IMR-90 (cell line): Measurements from ENCODE around the gene FAM43B. TPM values are rescaled to one million over a fixed set of nuclear protein-coding genes. Genes with fewer than 3 reads are reported as not detected.
A peak's percentile ranks its signal among the peaks of the same experiment; 100 is the strongest.

ENCODE experiments used
- ATAC-seq: fragments of 200-7000 bp; cut with Tn5 transposase; 2 replicates; pipeline ENCODE4 v1.9.1; 2020; ENCODE audit warnings: low read depth, mild to moderate bottlenecking, moderate library complexity
- BruUV-seq: library from RNA; stranded (reverse); fragments of 400-500 nt; replicated peaks from 2 replicates; lab custom pipeline; 2021; lab: Mats Ljungman, UMichigan
- CTCF ChIA-PET: fragments of 300-600 bp; formaldehyde crosslinking; extraction: SDS; loops from one replicate; lab custom pipeline; 2021; ENCODE audit warnings: antibody characterized with exemption; lab: Yijun Ruan, JAX
- POLR2A ChIA-PET: fragments of 300-600 bp; sonication (Branson Sonifier 250); formaldehyde crosslinking; loops from one replicate; lab custom pipeline; 2022; ENCODE audit warnings: antibody characterized with exemption; ENCODE audit not compliant: unreplicated experiment; lab: Charles Lee
- DNase-seq: peaks from one replicate; pipeline ENCODE4 v3.0.0; 2013
- H2AFZ ChIP-seq: replicated peaks from 2 replicates; pipeline ENCODE3; 2013; ENCODE audit warnings: low read length, mild to moderate bottlenecking; ENCODE audit not compliant: poor library complexity
- H2AK5ac ChIP-seq: 2 replicates; pipeline ENCODE4 v1.6.1; 2013; ENCODE audit warnings: low read depth, low read length, inconsistent platforms
- H2AK9ac ChIP-seq: replicated peaks from 2 replicates; pipeline ENCODE3; 2013; ENCODE audit warnings: mild to moderate bottlenecking, low read depth, low read length, moderate library complexity; ENCODE audit not compliant: poor library complexity
- H2BK120ac ChIP-seq: 2 replicates; pipeline ENCODE4 v1.6.1; 2013; ENCODE audit warnings: low read depth, low read length, inconsistent platforms
- H2BK15ac ChIP-seq: 3 replicates; pipeline ENCODE4 v1.6.1; 2013; ENCODE audit warnings: low read depth, low read length, inconsistent platforms
- H2BK20ac ChIP-seq: 2 replicates; pipeline ENCODE4 v1.6.1; 2013; ENCODE audit warnings: low read depth, mild to moderate bottlenecking, inconsistent platforms, low read length, moderate library complexity
- H2BK5ac ChIP-seq: 2 replicates; pipeline ENCODE4 v1.6.1; 2013; ENCODE audit warnings: mild to moderate bottlenecking, low read depth, low read length, inconsistent platforms; ENCODE audit not compliant: poor library complexity, severe bottlenecking
- H3K14ac ChIP-seq: replicated peaks from 2 replicates; pipeline ENCODE4 v1.6.1; 2013; ENCODE audit warnings: low read depth, low read length, inconsistent platforms
- H3K18ac ChIP-seq: 2 replicates; pipeline ENCODE4 v1.6.1; 2013; ENCODE audit warnings: low read depth, low read length, control low read depth
- H3K23ac ChIP-seq: 2 replicates; pipeline ENCODE4 v1.6.1; 2013; ENCODE audit warnings: low read depth, low read length, inconsistent platforms
- H3K27ac ChIP-seq: 2 replicates; pipeline ENCODE4 v1.5.1; 2013; ENCODE audit warnings: mild to moderate bottlenecking, control low read depth, low read length; ENCODE audit not compliant: insufficient read depth
- H3K27me3 ChIP-seq: 2 replicates; pipeline ENCODE4 v1.6.1; 2013; ENCODE audit warnings: low read length; ENCODE audit not compliant: control insufficient read depth, insufficient read depth
- H3K36me3 ChIP-seq: 2 replicates; pipeline ENCODE4 v1.6.1; 2013; ENCODE audit warnings: low read length, mixed read lengths; ENCODE audit not compliant: control insufficient read depth, insufficient read depth
- H3K4ac ChIP-seq: 2 replicates; pipeline ENCODE4 v1.6.1; 2013; ENCODE audit warnings: low read depth, low read length, inconsistent platforms
- H3K4me1 ChIP-seq: 2 replicates; pipeline ENCODE4 v1.6.1; 2013; ENCODE audit warnings: low read length, mixed read lengths; ENCODE audit not compliant: control insufficient read depth, insufficient read depth
- H3K4me2 ChIP-seq: 2 replicates; pipeline ENCODE4 v1.6.1; 2013; ENCODE audit warnings: low read depth, mild to moderate bottlenecking, control low read depth, low read length, moderate library complexity
- H3K4me3 ChIP-seq: 2 replicates; pipeline ENCODE4 v1.5.1; 2013; ENCODE audit warnings: low read depth, mild to moderate bottlenecking, control low read depth, low read length, moderate library complexity; ENCODE audit not compliant: insufficient read depth
- H3K56ac ChIP-seq: 2 replicates; pipeline ENCODE4 v1.6.1; 2013; ENCODE audit warnings: low read length, inconsistent platforms; ENCODE audit not compliant: insufficient read depth; ENCODE audit errors: extremely low read depth
- H3K79me1 ChIP-seq, 2 experiments: 2 replicates each; pipeline ENCODE4 v1.6.1; 2013; ENCODE audit warnings: low read length in 2 of 2, inconsistent platforms in 1 of 2, low read depth in 1 of 2
- H3K9ac ChIP-seq: 2 replicates; pipeline ENCODE4 v1.6.1; 2013; ENCODE audit warnings: low read depth, low read length, control low read depth
- H3K9me1 ChIP-seq: 2 replicates; pipeline ENCODE4 v1.6.1; 2013; ENCODE audit warnings: low read length, inconsistent platforms; ENCODE audit not compliant: insufficient read depth
- H3K9me3 ChIP-seq: 2 replicates; pipeline ENCODE4 v1.6.1; 2013; ENCODE audit warnings: low read length; ENCODE audit not compliant: control insufficient read depth, insufficient read depth
- H4K20me1 ChIP-seq: 2 replicates; pipeline ENCODE4 v1.6.1; 2013; ENCODE audit warnings: low read length, inconsistent platforms; ENCODE audit not compliant: insufficient read depth
- H4K5ac ChIP-seq: 2 replicates; pipeline ENCODE4 v1.6.1; 2013; ENCODE audit warnings: mild to moderate bottlenecking, low read depth, low read length, control low read depth
- H4K8ac ChIP-seq, 2 experiments: 2 replicates each; pipeline ENCODE4 v1.6.1; 2013; ENCODE audit warnings: low read depth in 2 of 2, low read length in 2 of 2, control low read depth in 1 of 2, inconsistent platforms in 1 of 2
- H4K91ac ChIP-seq: 2 replicates; pipeline ENCODE4 v1.6.1; 2013; ENCODE audit warnings: low read depth, low read length, inconsistent platforms; ENCODE audit not compliant: insufficient read depth
- CEBPB ChIP-seq: IDR thresholded peaks from 2 replicates; pipeline ENCODE4 v1.6.1; 2012; ENCODE audit warnings: low read depth, low read length, improper control_type of control experiment
- CHD1 ChIP-seq: IDR thresholded peaks from 2 replicates; pipeline ENCODE4 v1.6.1; 2012; ENCODE audit warnings: low read depth, low read length, improper control_type of control experiment
- FOS ChIP-seq: fragments of 150-350 bp; IDR thresholded peaks from 2 replicates; pipeline ENCODE4 v1.6.1; 2016; ENCODE audit warnings: low read depth, low read length
- MAFK ChIP-seq: IDR thresholded peaks from 2 replicates; pipeline ENCODE4 v1.6.1; 2012; ENCODE audit warnings: low read depth, low read length, improper control_type of control experiment
- MAZ ChIP-seq: IDR thresholded peaks from 2 replicates; pipeline ENCODE4 v1.6.1; 2012; ENCODE audit warnings: low read depth, mild to moderate bottlenecking, low read length, improper control_type of control experiment, moderate library complexity, borderline replicate concordance
- NFE2L2 ChIP-seq: fragments of 150-350 bp; IDR thresholded peaks from 2 replicates; pipeline ENCODE4 v1.6.1; 2016; ENCODE audit warnings: low read depth, mild to moderate bottlenecking, low read length
- RAD21 ChIP-seq: IDR thresholded peaks from 2 replicates; pipeline ENCODE4 v1.6.1; 2012; ENCODE audit warnings: low read length, improper control_type of control experiment
- RFX5 ChIP-seq: IDR thresholded peaks from 2 replicates; pipeline ENCODE4 v1.8.0; 2012; ENCODE audit warnings: low read depth, mild to moderate bottlenecking, low read length, moderate library complexity
- SMC3 ChIP-seq: fragments of 150-350 bp; IDR thresholded peaks from 2 replicates; pipeline ENCODE4 v1.6.1; 2016; ENCODE audit warnings: low read depth, mild to moderate bottlenecking, antibody characterized with exemption, low read length, moderate library complexity
- WGBS, 2 experiments: methylation state at CpG; one replicate each; pipeline versions ENCODE4 v1.1.5 to v1.1.7; 2013; ENCODE audit warnings: missing lambda C conversion rate in 2 of 2; ENCODE audit not compliant: insufficient read length in 1 of 2; ENCODE audit errors: extremely low coverage in 2 of 2; 5-methylcytosine and 5-hydroxymethylcytosine counted together
- dilution Hi-C: fragments of 300-500 bp; cut with HindIII; formaldehyde crosslinking; loops from one replicate; pipeline ENCODE4 v1.14.3; 2018; ENCODE audit warnings: low sequenced_read_pairs; ENCODE audit not compliant: unreplicated experiment
- in situ Hi-C: fragments of 300-500 bp; cut with MboI; formaldehyde crosslinking; loops from 3 replicates; pipeline ENCODE4 v1.14.3; 2019; ENCODE audit warnings: low sequenced_read_pairs, inconsistent platforms, mixed read lengths
- intact Hi-C: fragments of 100-400 bp; cut with micrococcal nuclease; formaldehyde crosslinking; loops from 2 replicates; pipeline ENCODE4 v1.10.0; 2022
- polyA plus RNA-seq, 3 experiments: library from polyadenylated mRNA; depleted of rRNA; stranded (reverse); fragments of >200 nt; gene quantifications; 2 replicates each; pipeline ENCODE4 v1.2.3, GENCODE V29; 2012; ENCODE audit warnings: low replicate concordance in 1 of 3
- total RNA-seq: library from RNA; depleted of rRNA; stranded (reverse); fragments of >200 nt; gene quantifications from 2 replicates; pipeline ENCODE4 v1.2.3, GENCODE V29; 2012
- TF ChIP-seq, protein P1 (sequence below): fragments of 150-350 bp; IDR thresholded peaks from 2 replicates; pipeline ENCODE4 v1.6.1; 2016; ENCODE audit warnings: low read depth, mild to moderate bottlenecking, low read length, moderate library complexity, borderline replicate concordance
- TF ChIP-seq, protein P2 (sequence below): fragments of 150-350 bp; IDR thresholded peaks from 2 replicates; pipeline ENCODE4 v1.6.1; 2017; ENCODE audit warnings: mild to moderate bottlenecking, antibody characterized with exemption, low read length, low read depth
- TF ChIP-seq, protein P3 (sequence below): conservative IDR thresholded peaks from 2 replicates; pipeline ENCODE4 v1.5.1; 2012; ENCODE audit warnings: mild to moderate bottlenecking, low read depth, low read length, improper control_type of control experiment

Gene FAM43B
- total and polyA plus RNA-seq, 2 of the 4 experiments (the other 2 are of a cell fraction) = 0.05 TPM; not detected in 1

DNA sequence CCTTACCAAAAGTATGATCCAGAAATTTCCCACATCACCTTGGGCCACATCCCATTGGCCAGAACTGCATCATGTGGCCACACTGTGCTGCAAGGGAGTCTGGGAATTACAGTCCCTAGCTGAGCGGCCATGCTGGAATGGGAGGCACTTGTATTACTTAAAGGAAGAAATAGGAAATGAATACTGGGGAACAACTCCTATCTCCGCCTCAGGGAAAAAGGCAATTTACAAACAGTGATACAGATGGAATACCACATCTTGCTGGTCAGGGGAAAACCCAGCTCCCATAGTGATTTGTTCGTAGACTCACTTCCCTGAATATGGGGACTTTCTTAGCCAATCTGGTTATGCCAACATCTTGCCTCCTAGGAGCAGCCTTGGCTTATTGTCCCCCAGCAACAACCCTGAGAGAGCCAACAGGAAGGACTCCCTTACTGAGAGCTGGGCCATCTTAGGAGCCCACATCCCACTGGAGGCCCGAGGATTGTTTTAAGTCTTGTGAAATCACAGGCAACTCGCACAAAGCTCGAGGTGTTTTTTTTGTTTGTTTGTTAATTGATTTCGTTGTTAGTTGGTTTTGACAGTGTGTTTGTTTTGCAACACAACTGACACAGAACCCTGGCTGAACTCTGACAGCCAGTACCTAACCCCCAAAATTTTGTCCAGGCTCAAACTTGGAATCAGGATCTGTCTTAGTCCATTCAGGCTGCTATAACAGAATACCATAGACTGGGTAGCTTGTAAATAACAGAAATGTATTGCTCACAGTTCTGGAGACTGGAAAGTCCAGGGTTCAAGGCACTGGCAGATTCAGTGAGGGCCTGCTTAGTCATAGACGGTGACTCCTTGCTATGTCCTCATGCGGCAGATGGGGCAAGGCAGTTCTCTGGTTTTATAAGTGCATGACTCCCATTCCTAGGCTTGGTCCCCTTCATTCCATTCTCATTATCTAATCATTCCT is 51.4 kb downstream of the FAM43B start:
- POLR2A ChIA-PET = no interaction called here
- Histone ChIP-seq H4K5ac (peak overlapping the region; percentile 80; the same call in 1 of the 2 replicates), H2AFZ (peak overlapping the region; percentile 50)

More for the DNA sequence above, 51.4 kb downstream of the FAM43B start:
- Histone ChIP-seq H3K4me3 (no peak overlapping the region), H2BK120ac (peak overlapping the region; percentile 98), H2AK9ac (peak overlapping the region; percentile 96), H3K79me1 (no peaks in the 10 kb centered on the region), H3K4ac (peak overlapping the region; percentile 96), H2BK5ac (peak overlapping the region; percentile 98), H3K27me3 (no peaks in the 10 kb centered on the region), H3K36me3 (no peaks in the 10 kb centered on the region), H3K56ac (peak overlapping the region; percentile 62), H4K8ac (peak overlapping the region; percentile 61 to 89), H3K27ac (peak overlapping the region; percentile 61), H3K18ac (peak overlapping the region; percentile 73; the same call in 1 of the 2 replicates), H4K91ac (peak overlapping the region; percentile 94), H3K14ac (peak overlapping the region; percentile 92), H3K23ac (peak overlapping the region; percentile 90), H4K20me1 (no peaks in the 10 kb centered on the region), H3K4me1 (peaks cover 22% of the 10 kb centered on the region), H3K9me3 (no peaks in the 10 kb centered on the region), H2BK15ac (peak overlapping the region; percentile 90; the same call in 2 of the 3 replicates), H3K9ac (no peak overlapping the region), H2BK20ac (peak overlapping the region; percentile 96), H3K4me2 (peak overlapping the region; percentile 20; the same call in 1 of the 2 replicates), H2AK5ac (peak overlapping the region; percentile 95), H3K9me1 (peaks cover 26% of the 10 kb centered on the region)
- intact Hi-C loops (no loop called here), dilution Hi-C loops (no loop called here), in situ Hi-C loops (no loop called here)
- 100% methylated on average over 1 of the region's 9 CpGs; no CpG with 5 or more reads in 1 of the 2 experiments for WGBS, 2 experiments
- TF ChIP-seq MAZ = peak; percentile 21; the same call in 1 of the 2 replicates
- TF ChIP-seq, protein P1, sequence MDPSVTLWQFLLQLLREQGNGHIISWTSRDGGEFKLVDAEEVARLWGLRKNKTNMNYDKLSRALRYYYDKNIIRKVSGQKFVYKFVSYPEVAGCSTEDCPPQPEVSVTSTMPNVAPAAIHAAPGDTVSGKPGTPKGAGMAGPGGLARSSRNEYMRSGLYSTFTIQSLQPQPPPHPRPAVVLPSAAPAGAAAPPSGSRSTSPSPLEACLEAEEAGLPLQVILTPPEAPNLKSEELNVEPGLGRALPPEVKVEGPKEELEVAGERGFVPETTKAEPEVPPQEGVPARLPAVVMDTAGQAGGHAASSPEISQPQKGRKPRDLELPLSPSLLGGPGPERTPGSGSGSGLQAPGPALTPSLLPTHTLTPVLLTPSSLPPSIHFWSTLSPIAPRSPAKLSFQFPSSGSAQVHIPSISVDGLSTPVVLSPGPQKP = no peak
- TF ChIP-seq, protein P2, sequence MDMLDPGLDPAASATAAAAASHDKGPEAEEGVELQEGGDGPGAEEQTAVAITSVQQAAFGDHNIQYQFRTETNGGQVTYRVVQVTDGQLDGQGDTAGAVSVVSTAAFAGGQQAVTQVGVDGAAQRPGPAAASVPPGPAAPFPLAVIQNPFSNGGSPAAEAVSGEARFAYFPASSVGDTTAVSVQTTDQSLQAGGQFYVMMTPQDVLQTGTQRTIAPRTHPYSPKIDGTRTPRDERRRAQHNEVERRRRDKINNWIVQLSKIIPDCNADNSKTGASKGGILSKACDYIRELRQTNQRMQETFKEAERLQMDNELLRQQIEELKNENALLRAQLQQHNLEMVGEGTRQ = peak; percentile 79; the same call in 1 of the 2 replicates
- TF ChIP-seq NFE2L2 = peak; percentile 50
- TF ChIP-seq FOS = peak; percentile 91
- TF ChIP-seq RAD21 = no peak
- TF ChIP-seq, protein P3, sequence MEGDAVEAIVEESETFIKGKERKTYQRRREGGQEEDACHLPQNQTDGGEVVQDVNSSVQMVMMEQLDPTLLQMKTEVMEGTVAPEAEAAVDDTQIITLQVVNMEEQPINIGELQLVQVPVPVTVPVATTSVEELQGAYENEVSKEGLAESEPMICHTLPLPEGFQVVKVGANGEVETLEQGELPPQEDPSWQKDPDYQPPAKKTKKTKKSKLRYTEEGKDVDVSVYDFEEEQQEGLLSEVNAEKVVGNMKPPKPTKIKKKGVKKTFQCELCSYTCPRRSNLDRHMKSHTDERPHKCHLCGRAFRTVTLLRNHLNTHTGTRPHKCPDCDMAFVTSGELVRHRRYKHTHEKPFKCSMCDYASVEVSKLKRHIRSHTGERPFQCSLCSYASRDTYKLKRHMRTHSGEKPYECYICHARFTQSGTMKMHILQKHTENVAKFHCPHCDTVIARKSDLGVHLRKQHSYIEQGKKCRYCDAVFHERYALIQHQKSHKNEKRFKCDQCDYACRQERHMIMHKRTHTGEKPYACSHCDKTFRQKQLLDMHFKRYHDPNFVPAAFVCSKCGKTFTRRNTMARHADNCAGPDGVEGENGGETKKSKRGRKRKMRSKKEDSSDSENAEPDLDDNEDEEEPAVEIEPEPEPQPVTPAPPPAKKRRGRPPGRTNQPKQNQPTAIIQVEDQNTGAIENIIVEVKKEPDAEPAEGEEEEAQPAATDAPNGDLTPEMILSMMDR = no peak
- TF ChIP-seq SMC3 = no peak
- no peak for TF ChIP-seq CHD1
- TF ChIP-seq RFX5 = no peak
- peak; percentile 89 for TF ChIP-seq CEBPB
- no peak for TF ChIP-seq MAFK
- no TSS peak for BruUV-seq
- peak; percentile 96 for DNase-seq
- CTCF ChIA-PET = interaction anchor here (0.9 kb wide), 1 partner anchor 29 kb away, joined by 5 read pairs; no protein-coding TSS in a partner anchor
- peak; percentile 86 for ATAC-seq
